Hindlimb muscle (tissue), 1 donor: ENCODE data around the gene PCDHGA1. TPM values are rescaled to one million over a fixed set of nuclear protein-coding genes. Genes with fewer than 3 reads are reported as not detected.
"Not testable (repeated sequence)": the region's sequence is repeated elsewhere in the genome, so short reads cannot be mapped to it uniquely, and the experiment has no call there.

Source experiments
- DNase-seq: peaks from one replicate; pipeline ENCODE4 v3.0.0-alpha.2; 2013
- polyA plus RNA-seq: library from polyadenylated mRNA; unstranded; fragments of 120-200 nt; gene quantifications from one replicate; pipeline ENCODE4 v1.2.1, GENCODE V29; 2013; ENCODE audit not compliant: insufficient read length

PCDHGA1 gene
- polyA plus RNA-seq, 1 donor: 0.77 TPM

DNA sequence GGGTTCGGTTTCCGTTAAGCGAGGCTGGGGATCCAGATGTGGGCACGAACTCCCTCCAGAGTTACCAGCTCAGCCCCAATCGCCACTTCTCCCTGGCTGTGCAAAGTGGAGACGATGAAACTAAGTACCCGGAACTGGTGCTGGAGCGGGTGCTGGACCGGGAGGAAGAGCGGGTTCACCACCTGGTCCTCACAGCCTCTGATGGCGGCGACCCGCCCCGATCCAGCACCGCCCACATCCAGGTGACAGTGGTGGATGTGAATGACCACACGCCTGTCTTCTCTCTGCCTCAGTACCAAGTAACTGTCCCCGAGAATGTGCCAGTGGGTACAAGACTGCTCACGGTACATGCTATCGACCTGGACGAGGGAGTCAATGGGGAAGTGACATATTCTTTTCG is 53.0 kb downstream of the PCDHGA1 start:
- DNase-seq: no peak

DNA sequence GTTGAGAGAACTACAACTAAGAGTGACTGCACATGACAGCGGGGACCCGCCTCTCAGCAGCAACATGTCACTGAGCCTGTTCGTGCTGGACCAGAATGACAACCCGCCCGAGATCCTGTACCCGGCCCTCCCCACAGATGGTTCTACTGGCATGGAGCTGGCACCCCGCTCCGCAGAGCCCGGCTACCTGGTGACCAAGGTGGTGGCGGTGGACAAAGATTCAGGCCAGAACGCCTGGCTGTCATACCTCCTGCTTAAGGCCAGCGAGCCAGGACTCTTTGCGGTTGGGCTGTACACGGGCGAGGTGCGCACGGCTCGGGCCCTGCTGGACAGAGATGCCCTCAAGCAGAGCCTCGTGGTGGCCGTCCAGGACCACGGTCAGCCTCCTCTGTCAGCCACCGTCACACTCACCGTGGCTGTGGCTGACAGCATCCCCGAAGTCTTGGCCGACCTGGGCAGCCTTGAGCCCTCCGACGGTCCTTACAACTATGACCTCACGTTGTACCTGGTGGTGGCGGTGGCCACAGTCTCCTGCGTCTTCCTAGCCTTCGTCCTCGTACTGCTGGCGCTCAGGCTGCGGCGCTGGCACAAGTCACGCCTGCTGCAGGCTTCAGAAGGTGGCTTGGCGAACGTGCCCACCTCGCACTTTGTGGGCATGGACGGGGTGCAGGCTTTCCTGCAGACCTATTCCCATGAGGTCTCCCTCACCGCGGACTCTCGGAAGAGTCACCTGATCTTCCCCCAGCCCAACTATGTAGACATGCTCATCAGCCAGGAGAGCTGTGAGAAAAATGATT is 54.4 kb downstream of the PCDHGA1 start:
- DNase-seq: no peak

DNA sequence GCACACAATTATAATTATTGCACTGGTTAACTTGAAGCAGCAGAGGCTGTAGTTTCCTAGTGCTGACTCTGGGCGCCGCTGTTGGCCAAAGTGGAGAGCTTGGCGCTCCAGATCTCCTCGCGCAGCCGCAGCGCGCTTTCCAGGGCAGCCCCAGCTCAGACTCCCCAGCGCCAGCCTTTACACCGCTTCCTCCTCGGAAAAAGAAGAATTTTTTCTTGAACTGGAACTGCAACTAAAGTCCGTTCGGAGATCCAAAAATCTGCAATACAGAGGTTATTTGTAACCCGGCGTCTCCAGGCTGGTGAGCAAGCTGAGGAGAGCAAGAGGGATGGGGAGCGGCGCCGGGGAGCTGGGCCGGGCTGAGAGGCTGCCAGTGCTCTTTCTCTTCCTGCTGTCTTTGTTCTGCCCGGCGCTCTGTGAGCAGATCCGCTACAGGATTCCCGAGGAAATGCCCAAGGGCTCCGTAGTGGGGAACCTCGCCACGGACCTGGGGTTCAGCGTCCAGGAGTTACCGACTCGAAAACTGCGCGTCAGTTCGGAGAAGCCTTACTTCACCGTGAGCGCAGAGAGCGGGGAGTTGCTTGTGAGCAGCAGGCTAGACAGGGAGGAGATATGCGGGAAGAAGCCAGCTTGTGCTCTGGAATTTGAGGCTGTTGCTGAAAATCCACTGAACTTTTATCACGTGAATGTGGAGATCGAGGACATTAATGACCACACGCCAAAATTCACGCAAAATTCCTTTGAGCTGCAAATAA is 57.4 kb downstream of the PCDHGA1 start, which contains the start of gene PCDHGB4:
Gene PCDHGB4, plus strand, starts transcription at position 142 of the 755 bp plus-strand sequence. Its CDS starts 187 bp downstream, at position 329.
- not testable (repeated sequence) for DNase-seq

DNA sequence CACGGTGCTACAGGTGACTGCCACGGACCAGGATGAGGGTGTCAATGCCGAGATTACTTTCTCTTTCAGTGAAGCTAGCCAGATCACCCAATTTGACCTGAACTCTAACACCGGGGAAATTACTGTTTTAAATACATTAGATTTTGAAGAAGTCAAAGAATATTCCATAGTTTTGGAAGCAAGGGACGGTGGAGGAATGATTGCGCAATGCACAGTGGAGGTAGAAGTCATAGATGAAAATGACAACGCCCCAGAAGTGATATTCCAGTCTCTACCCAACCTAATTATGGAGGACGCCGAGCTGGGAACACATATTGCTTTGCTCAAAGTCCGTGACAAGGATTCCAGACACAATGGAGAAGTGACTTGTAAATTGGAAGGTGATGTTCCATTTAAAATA is 58.3 kb downstream of the PCDHGA1 start:
- no peak for DNase-seq

DNA sequence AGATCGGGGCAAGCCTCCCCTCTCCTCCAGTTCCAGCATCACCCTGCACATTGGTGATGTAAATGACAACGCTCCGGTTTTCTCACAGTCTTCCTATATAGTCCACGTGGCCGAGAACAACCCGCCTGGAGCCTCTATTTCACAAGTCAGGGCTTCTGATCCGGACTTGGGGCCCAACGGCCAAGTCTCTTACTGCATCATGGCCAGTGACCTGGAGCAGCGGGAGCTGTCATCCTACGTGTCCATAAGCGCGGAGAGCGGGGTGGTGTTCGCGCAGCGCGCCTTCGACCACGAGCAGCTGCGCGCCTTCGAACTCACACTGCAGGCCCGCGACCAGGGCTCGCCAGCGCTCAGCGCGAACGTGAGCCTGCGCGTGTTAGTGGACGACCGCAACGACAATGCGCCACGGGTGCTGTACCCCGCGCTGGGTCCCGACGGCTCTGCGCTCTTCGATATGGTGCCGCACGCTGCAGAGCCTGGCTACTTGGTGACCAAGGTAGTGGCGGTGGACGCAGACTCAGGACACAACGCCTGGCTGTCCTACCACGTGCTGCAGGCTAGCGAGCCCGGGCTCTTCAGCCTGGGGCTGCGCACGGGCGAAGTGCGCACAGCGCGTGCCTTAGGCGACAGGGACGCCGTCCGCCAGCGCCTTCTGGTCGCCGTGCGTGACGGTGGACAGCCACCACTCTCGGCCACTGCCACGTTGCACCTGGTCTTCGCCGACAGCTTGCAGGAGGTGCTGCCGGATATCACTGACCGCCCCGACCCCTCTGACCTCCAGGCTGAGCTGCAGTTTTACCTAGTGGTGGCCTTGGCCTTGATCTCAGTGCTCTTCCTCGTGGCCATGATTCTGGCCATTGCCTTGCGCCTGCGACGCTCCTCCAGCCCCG is 59.1 kb downstream of the PCDHGA1 start:
- DNase-seq: no peak

DNA sequence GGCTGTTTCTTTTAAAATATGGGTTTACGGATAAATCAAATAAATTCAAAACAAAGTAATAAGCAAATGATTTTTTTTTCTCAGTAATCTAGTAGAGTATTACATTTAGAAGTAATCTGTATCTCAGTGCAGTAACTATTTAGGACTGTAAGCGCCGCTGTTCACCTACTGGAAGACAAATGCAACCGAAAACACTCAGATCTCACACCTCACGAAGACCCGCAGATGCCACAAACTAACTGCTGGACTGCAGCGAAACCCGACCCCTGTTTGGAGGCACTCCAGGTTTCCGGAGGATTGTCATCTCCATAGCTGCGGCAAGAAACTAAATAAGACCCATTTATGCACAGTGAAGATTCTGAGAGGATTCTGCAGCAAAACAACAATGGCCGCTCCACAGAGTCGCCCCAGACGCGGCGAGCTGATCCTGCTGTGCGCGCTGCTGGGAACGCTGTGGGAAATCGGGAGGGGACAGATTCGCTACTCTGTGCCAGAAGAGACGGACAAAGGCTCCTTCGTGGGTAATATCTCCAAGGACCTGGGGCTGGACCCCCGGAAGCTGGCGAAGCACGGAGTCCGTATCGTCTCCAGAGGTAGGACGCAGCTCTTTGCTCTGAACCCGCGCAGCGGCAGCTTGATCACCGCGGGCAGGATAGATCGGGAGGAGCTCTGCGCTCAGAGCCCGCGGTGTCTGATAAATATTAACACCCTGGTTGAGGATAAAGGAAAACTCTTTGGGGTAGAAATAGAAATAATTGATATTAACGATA is 62.3 kb downstream of the PCDHGA1 start, which contains the start of gene PCDHGA8:
Gene PCDHGA8, plus strand, starts transcription at position 205 of the 770 bp plus-strand sequence. Its CDS starts 181 bp downstream, at position 386.
- DNase-seq: no peak

DNA sequence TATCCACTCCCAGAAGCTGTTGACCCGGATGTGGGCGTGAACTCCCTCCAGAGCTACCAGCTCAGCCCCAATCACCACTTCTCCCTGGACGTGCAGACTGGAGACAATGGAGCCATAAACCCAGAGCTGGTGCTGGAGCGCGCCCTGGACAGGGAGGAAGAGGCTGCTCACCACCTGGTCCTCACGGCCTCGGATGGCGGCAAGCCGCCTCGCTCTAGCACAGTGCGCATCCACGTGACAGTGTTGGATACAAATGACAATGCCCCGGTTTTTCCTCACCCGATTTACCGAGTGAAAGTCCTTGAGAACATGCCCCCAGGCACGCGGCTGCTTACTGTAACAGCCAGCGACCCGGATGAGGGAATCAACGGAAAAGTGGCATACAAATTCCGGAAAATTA is 63.0 kb downstream of the PCDHGA1 start:
- no peak for DNase-seq

DNA sequence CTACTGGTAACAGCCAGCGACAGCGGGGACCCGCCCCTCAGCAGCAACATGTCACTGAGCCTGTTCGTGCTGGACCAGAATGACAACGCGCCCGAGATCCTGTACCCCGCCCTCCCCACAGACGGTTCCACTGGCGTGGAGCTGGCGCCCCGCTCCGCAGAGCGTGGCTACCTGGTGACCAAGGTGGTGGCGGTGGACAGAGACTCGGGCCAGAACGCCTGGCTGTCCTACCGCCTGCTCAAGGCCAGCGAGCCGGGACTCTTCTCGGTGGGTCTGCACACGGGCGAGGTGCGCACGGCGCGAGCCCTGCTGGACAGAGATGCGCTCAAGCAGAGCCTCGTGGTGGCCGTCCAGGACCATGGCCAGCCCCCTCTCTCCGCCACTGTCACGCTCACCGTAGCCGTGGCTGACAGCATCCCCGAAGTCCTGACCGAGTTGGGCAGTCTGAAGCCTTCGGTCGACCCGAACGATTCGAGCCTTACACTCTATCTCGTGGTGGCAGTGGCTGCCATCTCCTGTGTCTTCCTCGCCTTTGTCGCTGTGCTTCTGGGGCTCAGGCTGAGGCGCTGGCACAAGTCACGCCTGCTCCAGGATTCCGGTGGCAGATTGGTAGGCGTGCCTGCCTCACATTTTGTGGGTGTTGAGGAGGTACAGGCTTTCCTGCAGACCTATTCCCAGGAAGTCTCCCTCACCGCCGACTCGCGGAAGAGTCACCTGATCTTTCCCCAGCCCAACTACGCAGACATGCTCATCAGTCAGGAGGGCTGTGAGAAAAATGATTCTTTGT is 64.3 kb downstream of the PCDHGA1 start:
- DNase-seq: not testable (repeated sequence)

DNA sequence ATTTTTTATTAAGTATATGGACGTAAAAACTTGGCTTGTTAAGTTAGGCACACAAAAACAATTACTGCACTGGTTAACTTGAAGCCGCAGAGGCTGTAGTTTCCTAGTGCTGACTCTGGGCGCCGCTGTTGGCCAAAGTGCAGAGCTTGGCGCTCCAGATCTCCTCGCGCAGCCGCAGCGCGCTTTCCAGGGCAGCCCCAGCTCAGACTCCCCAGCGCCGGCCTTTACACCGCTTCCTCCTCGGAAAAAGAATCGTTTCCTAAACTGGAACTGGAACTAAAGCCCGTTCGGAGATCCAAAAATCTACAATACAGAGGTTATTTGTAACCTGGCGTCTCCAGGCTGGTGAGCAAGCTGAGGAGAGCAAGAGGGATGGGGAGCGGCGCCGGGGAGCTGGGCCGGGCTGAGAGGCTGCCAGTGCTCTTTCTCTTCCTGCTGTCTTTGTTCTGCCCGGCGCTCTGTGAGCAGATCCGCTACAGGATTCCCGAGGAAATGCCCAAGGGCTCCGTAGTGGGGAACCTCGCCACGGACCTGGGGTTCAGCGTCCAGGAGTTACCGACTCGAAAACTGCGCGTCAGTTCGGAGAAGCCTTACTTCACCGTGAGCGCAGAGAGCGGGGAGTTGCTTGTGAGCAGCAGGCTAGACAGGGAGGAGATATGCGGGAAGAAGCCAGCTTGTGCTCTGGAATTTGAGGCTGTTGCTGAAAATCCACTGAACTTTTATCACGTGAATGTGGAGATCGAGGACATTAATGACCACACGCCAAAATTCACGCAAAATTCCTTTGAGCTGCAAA is 67.6 kb downstream of the PCDHGA1 start, which contains the start of gene PCDHGB5:
Gene PCDHGB5, plus strand, starts transcription at position 192 of the 796 bp plus-strand sequence. Its CDS starts 181 bp downstream, at position 373.
- DNase-seq: not testable (repeated sequence)

DNA sequence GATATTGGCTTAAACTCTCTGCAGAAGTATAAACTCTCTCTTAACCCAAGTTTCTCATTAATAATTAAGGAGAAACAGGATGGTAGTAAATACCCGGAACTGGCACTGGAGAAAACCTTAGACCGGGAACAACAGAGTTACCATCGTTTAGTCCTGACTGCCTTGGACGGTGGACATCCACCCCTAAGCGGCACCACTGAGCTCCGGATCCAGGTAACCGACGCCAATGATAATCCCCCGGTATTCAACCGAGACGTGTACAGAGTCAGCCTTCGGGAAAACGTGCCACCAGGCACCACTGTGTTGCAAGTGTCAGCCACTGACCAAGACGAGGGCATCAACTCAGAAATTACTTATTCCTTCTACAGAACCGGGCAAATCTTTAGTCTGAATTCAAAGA is 68.3 kb downstream of the PCDHGA1 start:
- DNase-seq: no peak

DNA sequence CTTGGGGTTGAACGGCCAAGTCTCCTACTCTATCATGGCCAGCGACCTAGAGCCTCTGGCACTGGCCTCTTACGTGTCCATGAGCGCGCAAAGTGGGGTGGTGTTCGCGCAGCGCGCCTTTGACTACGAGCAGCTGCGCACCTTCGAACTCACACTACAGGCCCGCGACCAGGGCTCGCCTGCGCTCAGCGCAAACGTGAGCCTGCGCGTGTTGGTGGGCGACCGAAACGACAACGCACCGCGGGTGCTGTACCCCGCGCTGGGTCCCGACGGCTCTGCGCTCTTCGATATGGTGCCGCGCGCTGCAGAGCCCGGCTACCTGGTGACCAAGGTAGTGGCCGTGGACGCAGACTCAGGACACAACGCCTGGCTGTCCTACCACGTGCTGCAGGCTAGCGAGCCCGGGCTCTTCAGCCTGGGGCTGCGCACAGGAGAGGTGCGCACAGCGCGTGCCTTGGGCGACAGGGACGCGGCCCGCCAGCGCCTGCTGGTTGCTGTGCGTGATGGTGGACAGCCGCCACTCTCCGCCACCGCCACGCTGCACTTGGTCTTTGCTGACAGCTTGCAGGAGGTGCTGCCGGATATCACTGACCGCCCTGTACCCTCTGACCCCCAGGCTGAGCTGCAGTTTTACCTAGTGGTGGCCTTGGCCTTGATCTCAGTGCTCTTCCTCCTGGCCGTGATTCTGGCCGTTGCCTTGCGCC is 69.4 kb downstream of the PCDHGA1 start:
- no peak for DNase-seq

DNA sequence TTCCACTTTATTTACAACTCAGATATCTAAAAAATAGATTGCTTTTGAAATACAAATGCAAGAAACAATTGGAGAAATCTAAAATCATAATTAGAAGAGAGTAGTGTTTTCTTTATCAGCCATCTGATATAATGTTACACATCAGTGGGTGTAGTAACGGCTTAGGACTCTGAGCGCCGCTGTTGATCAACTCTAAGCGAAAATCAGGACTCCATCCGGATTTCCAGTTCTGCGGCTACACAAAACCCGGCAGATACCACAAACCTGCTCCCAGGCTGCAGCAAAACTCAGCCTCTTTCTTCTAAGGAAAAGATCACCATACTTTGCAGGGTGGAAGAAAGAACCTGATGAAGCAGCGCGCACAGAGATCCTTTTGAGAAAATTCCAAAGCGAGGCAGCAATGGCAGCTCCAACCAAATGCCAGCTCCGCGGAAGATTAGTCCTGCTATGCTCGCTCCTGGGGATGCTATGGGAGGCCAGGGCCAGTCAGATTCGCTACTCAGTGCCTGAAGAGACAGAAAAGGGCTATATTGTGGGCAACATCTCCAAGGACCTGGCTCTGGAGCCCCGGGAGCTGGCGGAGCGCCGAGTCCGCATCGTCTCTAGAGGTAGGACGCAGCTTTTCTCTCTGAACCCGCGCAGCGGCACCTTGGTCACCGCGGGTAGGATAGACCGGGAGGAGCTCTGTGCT is 72.4 kb downstream of the PCDHGA1 start, which contains the start of gene PCDHGA9:
Gene PCDHGA9, plus strand, starts transcription at position 226 of the 691 bp plus-strand sequence. Its CDS starts 175 bp downstream, at position 401.
- no peak for DNase-seq

DNA sequence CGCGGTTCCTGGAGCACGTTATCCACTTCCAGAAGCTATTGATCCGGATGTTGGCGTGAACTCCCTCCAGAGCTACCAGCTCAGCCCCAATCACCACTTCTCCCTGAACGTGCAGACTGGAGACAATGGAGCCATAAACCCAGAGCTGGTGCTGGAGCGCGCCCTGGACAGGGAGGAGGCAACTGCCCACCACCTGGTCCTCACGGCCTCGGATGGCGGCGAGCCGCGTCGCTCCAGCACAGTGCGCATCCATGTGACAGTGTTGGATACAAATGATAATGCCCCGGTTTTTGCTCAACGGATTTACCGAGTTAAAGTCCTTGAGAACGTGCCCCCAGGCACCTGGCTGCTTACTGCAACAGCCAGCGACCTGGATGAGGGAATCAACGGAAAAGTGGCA is 73.1 kb downstream of the PCDHGA1 start:
- DNase-seq: no peak

DNA sequence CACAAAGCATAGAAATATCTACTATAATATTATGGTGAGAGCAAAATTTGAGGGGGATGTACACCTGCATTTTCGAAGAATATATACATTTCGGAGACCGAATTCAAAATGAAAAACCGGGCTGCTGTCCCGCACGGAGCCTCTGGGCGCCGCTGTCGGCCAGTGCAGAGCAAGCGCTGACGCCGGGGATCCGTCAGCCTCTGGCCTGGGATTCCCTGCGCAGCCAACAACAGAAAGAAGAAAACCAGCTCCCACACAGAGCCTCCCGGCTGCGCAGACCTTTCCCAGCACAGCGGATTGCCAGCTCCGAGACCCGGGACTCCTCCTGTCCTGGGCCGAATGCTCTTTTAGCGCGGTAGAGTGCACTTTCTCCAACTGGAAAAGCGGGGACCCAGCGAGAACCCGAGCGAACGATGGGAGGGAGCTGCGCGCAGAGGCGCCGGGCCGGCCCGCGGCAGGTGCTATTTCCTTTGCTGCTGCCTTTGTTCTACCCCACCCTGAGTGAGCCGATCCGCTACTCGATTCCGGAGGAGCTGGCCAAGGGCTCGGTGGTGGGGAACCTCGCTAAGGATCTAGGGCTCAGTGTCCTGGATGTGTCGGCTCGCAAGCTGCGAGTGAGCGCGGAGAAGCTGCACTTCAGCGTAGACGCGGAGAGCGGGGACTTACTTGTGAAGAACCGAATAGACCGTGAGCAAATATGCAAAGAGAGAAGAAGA is 77.6 kb downstream of the PCDHGA1 start, which contains the start of gene PCDHGB6:
Gene PCDHGB6, plus strand, starts transcription at position 232 of the 716 bp plus-strand sequence. Its CDS starts 182 bp downstream, at position 414.
- DNase-seq: peak; percentile 18

DNA sequence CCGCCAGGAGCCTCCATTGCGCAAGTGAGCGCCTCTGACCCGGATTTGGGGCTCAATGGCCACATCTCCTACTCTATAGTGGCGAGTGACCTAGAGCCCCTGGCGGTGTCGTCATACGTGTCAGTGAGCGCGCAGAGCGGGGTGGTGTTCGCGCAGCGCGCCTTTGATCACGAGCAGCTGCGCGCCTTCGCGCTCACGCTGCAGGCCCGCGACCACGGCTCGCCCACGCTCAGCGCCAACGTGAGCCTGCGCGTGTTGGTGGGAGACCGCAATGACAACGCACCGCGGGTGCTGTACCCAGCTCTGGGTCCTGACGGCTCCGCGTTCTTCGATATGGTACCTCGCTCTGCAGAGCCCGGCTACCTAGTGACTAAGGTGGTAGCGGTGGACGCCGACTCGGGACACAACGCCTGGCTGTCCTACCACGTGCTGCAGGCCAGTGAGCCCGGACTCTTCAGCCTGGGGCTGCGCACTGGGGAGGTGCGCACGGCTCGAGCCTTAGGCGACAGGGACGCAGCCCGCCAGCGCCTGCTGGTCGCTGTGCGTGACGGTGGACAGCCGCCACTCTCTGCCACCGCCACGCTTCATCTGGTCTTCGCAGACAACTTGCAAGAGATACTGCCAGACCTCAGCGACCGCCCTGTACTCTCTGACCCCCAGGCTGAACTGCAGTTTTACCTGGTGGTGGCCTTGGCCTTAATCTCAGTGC is 79.4 kb downstream of the PCDHGA1 start:
- no peak for DNase-seq

DNA sequence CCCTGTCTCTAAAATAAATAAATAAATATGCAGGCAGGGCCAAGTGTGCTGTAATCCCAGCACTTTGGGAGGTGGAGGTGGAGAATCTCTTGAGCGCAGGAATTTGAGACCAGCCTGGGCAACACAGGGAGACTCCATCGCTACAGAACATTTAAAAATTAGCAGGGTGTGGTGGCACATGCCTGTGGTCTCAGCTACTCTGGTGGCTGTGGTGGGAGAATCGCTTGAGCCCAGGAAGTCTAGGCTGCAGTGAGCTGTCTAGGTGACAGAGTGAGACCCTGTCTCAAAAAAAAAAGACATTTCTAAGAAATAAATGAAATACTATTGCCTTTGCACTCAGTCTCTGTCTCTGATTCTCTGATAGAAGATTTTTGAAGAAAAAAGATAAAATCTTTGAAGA is 81.3 kb downstream of the PCDHGA1 start:
- DNase-seq: no peak
